GM04504 (cell line): ENCODE results near the gene CCNY.
"Not testable (repeated sequence)": the region's sequence is repeated elsewhere in the genome, so short reads cannot be mapped to it uniquely, and the experiment has no call there.

ENCODE experiments used
- DNase-seq: peaks from one replicate; pipeline ENCODE4 v3.0.0-alpha.2; 2012; ENCODE audit warnings: low read depth

The CCNY gene

DNA sequence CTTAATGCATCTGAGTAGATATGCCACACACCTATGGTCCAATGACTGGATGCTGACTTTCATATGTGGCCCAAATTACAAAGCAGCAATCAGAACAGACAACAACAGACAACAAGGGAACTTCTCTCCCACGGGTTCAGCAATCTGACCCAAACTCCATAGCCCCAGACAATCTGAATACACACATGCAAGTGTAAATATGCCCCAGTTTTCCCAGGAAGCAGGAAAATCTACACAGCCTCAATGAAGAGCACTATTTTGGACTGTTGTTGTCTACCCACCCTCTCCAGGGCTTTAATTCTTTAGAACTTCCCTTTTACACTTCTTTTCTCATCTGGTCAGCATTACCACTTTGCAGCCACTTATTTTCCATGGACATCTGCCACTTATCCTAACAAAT is 2.0 kb upstream of the CCNY start:
- DNase-seq: no peak

DNA sequence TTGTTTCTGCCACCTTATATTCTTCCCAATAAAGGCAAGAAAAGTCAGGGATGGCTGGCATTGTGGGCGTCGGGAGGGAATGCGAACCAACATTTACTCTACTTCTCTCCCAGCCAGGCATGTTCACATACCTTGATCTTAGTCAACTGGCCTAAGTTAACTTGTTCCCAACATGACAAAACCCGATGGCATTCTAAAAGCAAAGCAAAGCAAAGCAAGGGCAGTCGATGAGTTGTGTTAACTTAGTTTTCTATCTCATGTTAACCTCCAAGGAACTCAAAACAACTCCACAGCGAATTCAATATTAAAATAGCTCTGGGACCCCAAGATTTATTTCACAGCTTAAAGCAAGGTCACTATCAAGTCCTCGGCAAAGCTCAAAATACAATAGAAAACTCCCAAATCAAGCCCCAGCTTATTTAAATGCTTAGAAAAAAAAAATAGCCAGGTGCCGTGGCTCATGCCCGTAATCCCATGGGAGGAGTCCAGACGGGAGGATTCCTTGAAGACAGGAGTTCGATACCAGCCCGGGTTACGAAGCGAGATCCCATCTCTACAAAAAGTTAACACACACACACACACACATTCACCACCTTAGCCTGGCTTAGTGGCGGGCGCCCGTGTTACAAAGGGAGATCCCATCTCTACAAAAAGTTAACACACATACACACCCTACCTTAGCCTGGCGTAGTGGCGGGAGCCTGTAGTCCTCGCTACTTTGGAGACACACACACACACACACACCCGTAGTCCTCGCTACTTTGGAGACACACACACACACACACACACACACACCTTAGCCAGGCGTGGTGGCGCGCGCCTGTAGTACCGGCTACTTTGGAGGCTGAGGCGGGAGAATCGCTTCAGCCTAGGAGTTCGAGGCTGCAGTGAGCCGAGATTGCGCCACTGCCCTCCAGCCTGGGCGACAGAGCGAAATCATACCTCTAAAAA is 901 bp upstream of the CCNY start:
- no peak for DNase-seq

GRCh38 chr10:35336921-35337823 is 863 bp downstream of the CCNY start:
- DNase-seq: no peak

- DNase-seq: no peak
These were observed 3.6 kb downstream of the CCNY start for GRCh38 chr10:35339942-35340341.

DNA sequence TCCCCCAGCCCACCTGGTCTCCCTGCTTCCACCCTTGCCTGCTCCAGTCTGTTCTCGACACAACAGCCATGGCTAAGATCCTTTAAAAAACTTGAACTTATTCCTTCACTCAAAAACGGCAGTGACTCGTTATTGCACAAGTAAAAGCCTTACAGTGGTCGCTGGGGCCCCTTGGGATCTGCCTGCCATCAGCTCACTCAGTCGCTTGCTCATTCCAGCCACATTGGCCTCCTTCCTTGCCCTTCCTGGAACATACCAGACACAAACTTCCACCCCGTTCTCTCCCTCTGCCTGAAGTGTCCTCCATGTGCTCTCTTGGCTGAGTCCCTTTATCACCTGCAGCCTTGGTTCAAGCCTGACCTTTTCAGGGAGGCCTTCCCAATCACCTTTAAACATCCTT is 4.7 kb downstream of the CCNY start:
- DNase-seq: no peak

DNA sequence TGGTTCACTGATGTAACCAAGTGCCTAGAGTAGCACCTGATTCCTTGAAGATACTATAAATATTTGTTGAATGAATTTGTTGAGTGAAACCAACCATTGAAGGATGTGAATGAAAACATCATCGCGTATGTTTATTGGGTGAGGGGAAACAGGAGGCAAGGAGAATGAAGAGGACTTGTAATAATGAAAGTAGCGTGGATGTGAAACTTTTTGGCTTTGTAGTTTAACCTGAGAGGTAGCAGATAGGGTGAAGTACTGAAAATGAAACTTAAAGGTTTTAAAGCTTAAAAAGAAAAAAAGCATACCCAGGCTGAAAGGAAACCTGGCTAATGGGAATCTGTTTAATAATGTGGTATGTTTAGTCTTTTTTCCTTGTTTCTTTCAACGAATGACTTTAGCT is 5.2 kb downstream of the CCNY start:
- no peak for DNase-seq

DNA sequence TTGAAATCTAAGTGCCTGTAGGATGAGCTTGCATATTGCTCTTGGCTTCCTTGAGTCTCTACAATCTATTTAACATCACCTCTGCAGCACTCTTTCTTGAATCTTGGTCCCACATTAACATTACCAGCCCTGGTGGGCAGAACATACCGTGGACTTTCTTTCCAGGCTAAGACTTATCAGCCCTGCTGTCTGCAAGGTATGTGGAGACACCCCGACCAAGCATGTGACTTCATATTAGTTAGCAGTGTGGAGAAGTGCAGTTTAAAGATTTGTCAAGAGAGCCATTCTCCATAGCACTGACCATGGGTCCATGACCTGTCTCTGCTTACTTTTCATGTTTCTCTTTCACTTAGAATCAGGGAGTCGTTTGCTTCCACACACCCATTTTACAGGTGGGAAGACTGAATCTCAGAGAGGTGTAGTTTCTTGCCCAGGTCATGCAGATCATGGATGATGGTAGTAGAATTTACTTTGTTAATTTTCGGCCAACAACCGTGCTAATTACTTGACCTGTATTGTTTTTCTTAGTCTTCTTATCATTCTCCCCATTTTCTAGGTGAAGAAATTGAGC is 6.0 kb downstream of the CCNY start:
- DNase-seq: no peak

DNA sequence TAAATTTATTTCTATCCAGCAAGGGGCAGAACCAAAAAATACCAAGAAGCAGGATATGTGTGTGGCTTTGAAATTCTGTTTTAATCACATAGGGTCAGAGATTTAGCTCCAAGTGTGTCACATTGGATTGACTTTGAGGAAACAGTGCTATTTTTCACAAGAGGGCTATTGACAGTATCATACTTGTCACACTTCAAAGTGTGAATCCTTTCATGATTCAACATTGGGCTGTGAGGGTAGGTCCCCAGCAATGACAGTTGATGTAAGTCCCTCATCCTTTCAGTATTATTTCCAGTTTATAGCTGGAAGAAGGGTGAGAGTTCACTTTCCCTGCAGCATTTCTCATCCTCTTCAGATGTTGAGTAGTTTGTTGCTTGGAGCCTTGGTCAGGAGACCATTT is 7.4 kb downstream of the CCNY start:
- no peak for DNase-seq

DNA sequence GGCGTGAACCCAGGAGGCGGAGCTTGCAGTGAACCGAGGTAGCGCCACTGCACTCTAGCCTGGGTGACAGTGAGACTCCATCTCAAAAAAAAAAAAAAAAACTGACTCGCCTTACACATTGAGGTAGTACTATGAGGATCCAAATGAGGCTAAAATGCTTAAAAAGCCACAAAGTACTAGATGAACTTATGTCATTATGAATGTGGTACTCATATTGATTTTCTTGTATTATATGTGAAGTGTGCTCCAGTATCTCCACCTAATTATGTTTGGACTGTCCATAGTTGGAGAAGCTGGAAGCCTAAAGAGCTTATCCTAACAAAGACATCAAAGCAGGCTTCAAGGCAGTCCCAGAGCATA is 9.1 kb downstream of the CCNY start:
- DNase-seq: no peak

DNA sequence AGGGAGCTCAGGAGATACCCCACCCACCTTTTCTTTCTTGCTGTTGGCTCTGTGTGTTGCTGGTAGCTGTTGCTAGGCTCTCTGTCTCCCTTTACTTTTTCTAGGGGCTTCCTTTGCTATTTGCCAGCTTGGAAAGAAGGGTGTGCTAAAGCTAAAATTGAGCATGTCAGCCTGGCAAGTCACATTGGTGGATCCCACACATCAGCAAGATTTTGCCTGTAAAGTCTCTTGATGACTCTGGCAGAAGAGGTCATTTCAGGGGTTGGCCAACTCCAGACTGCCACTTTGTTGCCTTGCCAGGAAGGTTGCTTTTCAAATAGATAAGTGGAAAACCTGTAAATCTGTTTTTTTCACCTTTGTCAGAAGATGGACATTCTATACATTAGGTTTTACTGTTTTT is 9.9 kb downstream of the CCNY start:
- no peak for DNase-seq

- no peak for DNase-seq
These were observed 10.8 kb downstream of the CCNY start for GRCh38 chr10:35347121-35347562.

DNA sequence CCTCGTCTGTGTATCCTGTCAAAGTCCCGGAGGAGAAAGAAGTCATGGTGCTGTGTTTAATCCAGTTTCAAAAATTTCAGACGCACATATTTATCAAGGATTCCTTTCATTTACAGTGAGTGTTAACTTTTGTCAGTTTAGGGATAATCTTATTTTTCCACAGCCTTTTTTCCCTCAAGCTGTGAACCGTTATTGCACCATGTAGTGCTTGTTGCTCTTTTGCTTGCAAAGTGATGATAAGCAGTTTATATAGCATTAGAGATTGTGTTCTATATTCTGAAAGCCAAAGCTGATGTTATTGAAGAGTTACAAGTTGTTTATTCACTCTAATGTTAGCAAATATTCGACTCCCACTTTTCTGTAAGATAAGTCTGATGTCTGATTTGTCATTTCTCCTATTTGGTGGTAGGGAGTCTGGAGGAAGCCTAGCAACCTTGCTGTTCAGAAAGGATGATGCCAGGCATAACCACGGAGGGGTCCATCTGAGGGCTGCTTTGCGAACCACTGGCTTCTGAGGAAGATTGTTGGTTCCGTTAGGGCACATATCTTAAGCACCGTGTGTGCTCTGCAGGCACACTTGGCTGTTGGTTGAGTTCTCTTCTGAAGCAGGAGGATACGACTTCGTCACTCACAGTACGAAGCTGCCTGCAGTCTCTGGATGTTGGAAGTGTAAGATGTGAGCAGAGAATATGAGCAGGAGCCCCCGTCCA is 11.7 kb downstream of the CCNY start:
- no peak for DNase-seq

DNA sequence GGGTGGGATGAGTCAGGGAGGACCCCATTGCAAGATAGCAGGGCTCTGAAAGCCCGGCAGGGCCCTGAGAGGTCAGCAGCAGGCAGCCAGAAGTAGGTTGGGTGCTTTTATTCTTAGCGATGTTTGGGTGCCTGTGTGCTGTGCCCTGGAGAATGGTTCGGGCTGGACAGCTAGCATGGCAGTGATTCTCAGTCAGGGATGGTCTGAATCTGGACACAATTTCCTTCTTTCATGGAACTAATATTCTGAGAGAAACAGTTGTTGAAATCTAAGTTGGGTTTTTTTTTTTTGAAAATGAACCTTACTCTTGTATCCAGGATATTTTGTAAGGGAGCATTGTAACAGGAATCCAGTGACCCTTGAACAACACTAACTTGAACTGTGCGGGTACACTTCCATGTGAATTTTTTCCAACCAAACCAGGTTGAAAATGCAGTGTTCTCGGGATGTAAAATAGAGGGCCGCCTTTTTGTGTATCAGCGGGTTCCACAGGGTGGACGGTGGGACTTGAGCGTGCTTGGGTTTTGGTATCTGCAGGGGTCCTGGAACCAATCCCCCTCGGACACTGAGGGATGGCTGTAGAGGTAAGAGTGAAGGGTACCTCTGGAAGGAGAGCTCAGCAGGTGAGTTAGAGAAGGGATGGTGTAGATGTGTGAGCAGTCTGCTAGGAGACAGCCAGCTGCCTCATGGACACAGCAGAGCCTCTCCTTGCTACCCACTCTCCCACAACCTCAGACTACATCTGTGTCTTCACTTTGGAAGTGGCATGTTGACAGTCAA is 12.5 kb downstream of the CCNY start:
- DNase-seq: no peak

DNA sequence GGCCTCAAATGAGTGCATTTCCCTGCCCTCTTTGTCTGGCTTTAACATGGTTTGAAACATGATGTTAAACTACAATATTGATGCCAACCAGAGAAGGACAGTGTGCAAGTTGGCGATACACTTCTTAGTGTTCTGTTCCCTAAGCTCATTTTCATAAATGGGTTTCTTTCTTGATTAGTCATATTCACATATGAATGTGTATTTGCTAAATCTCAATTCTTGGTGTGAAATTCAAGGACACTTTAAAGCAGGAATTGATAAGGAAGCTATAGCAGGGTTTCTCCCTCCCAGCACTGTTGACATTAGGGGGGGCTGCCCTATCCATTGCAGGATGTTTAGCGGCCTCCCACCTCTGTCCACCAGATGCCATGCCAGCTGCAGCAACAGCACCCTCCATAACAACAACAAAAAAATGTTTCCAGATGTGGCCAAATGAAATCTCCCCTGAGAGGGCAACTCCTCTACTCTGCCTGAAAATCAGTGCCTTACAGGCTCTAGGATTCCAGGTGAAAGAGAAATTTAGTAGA is 13.1 kb downstream of the CCNY start:
- no peak for DNase-seq

GRCh38 chr10:35351021-35351420 is 14.7 kb downstream of the CCNY start:
- DNase-seq: no peak

DNA sequence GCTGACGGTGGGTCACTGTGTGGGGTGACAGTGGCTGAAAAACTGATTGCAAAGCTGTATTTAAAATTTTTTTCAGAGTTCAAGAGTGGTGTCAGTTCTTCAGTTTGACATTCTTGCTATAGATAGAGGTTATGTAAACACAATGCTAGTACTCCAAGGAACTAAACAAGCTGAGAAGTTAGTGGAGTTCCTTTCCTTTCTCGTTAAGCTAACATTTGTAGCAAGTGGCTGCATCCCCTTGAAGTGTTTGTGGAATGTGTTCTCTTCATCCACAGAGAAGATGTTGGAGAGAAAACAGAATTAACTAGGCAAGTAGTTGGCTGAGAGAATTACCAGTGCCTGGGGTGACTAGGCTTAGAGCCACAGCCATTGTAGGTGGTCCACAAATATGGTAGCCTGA is 15.8 kb downstream of the CCNY start:
- DNase-seq: no peak

GRCh38 chr10:35352512-35352911 is 16.2 kb downstream of the CCNY start:
- DNase-seq: no peak

DNA sequence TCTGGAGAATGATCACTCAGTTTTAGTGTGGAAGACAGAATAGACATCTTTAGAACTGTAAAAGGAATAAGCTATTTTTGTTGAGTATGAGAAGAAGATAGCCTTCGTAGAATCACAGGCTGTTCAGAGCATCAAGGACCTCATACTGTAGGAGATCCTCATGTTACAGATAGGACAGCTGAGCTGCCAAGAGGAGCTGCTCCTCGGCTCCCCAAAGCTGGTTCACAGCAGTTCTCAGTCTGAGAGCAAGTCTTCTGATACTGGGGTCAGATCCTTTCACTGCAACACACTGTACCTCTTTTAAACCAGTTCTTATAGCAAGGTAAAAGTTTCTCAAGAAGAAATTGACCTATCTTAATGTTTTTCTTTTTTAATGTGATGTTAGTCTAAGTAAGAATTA is 17.1 kb downstream of the CCNY start:
- DNase-seq: no peak

DNA sequence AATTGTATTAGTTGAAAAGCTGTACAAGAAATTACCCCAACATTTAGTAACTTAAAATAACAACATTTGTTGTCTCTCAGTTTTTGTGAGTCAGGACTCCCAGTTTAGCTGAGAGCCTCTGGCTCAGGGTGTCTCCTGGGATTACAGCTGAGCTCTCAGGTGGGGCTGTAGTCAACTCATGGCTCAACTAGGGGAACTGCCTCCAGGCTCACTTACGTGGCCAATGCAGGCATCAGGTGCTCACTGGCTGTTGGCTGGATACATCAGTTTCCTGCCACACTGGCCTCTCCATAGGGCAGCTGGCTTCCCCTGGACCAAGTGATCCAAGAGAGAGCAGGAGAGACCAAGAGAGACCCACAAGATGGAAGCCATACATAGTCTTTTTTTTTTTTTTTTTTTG is 17.5 kb downstream of the CCNY start:
- DNase-seq: no peak

GRCh38 chr10:35354257-35354656 is 17.9 kb downstream of the CCNY start:
- not testable (repeated sequence) for DNase-seq
